Measurements from ENCODE around the gene CHM.

- TF ChIP-seq CTCF (IDR thresholded peaks at IDR 0.05), result no peak
- TF ChIP-seq EZH2 (IDR thresholded peaks at IDR 0.05; ENCODE audit: borderline replicate concordance, insufficient read depth, low read depth, low read length, poor library complexity, severe bottlenecking), result no peak
These were observed 550 bp upstream of the CHM start for GRCh38 chrX:86047936-86048280.

Measured in B cell (primary cell).